Astrocyte of the spinal cord (primary cell): ENCODE data around the gene DCANP1.
A peak's percentile ranks its signal among the peaks of the same experiment; 100 is the strongest.

Experiments used
- DNase-seq: peaks from one replicate; pipeline ENCODE4 v3.0.0; 2011; ENCODE audit warnings: low read depth, low spot score
- H3K4me3 ChIP-seq: 2 replicates; pipeline ENCODE4 v1.5.1; 2011; ENCODE audit warnings: low read depth, mild to moderate bottlenecking, low read length, moderate library complexity
- CTCF ChIP-seq: IDR thresholded peaks from 2 replicates; pipeline ENCODE4 v1.5.1; 2012; ENCODE audit warnings: low read depth, mild to moderate bottlenecking, low read length, inconsistent platforms
- in situ Hi-C: cut with HindIII; loops from 2 replicates; pipeline ENCODE4 v1.10.0; 2017; ENCODE audit warnings: low sequenced_read_pairs

The DCANP1 gene

GRCh38 chr5:135490245-135491037, 43.3 kb upstream of the DCANP1 start:
- DNase-seq, result no peak
- no peak overlapping the region for H3K4me3 ChIP-seq
- no peak for TF ChIP-seq CTCF
- in situ Hi-C loops, result no loop called here

GRCh38 chr5:135489466-135490244, 42.5 kb upstream of the DCANP1 start:
- in situ Hi-C loops, result no loop called here
- DNase-seq, result peak; percentile 7
- H3K4me3 ChIP-seq, result peak overlapping the region; percentile 41
- no peak for TF ChIP-seq CTCF

GRCh38 chr5:135488727-135489465, 41.7 kb upstream of the DCANP1 start:
- in situ Hi-C loops, result no loop called here
- peak; percentile 84 for DNase-seq
- H3K4me3 ChIP-seq, result peak overlapping the region; percentile 41
- TF ChIP-seq CTCF, result no peak

GRCh38 chr5:135487839-135488514, 40.8 kb upstream of the DCANP1 start:
- DNase-seq, result no peak
- in situ Hi-C loops, result no loop called here
- no peak for TF ChIP-seq CTCF
- no peak overlapping the region for H3K4me3 ChIP-seq

- H3K4me3 ChIP-seq, result no peak overlapping the region
- in situ Hi-C loops, result no loop called here
- DNase-seq, result no peak
- no peak for TF ChIP-seq CTCF
Observed at GRCh38 chr5:135487037-135487395, 39.9 kb upstream of the DCANP1 start.
